Cardiac septum (tissue), 1 donor: ENCODE measurements around the gene AMIGO3. TPM values are rescaled to one million over a fixed set of nuclear protein-coding genes. Genes with fewer than 3 reads are reported as not detected.

ENCODE experiments used
- DNase-seq: peaks from one replicate; pipeline ENCODE4 v3.0.0-alpha.2; 2020; ENCODE audit warnings: low spot score
- intact Hi-C: fragments of 100-400 bp; cut with DNase I; formaldehyde crosslinking; loops from one replicate; pipeline ENCODE4 v1.14.0; 2022
- total RNA-seq: library from RNA; stranded (reverse); fragmentation: NEBNext Ultra II Directional; extraction: Animal tissue kit (Norgen Biotek cat#: 25700); gene quantifications from one replicate; pipeline ENCODE4 v1.2.1, GENCODE V29; 2021
- donor health status: DM: no; HTN: no; CAD: no.

AMIGO3 gene
- total RNA-seq, 1 donor from 2014 or later, result 0.35 TPM

GRCh38 chr3:49674497-49674983, 44.9 kb downstream of the AMIGO3 start:
- no peak for DNase-seq
- intact Hi-C loops, result loop anchor here (5.0 kb wide), 1 partner anchor 197 kb away; no protein-coding TSS in a partner anchor

GRCh38 chr3:49673715-49674496, 45.6 kb downstream of the AMIGO3 start, which contains the start of gene APEH:
TSS of gene APEH (plus strand) at chr3:49674351. CDS start at chr3:49674402, 51 bp downstream.
- intact Hi-C loops, result loop anchor here (5.0 kb wide), 1 partner anchor 197 kb away; no protein-coding TSS in a partner anchor
- DNase-seq, result peak; percentile 97

GRCh38 chr3:49673121-49673714, 46.3 kb downstream of the AMIGO3 start:
- no peak for DNase-seq
- intact Hi-C loops, result loop anchor here (5.0 kb wide), 1 partner anchor 196 kb away; no protein-coding TSS in a partner anchor

- DNase-seq, result peak; percentile 82
- intact Hi-C loops, result loop anchor here (1.0 to 5.0 kb wide), 2 partner anchors 131 to 194 kb away; no protein-coding TSS in a partner anchor
Measured at GRCh38 chr3:49671291-49672288, 47.9 kb downstream of the AMIGO3 start.

- DNase-seq, result no peak
- intact Hi-C loops, result loop anchor here (1.0 to 5.0 kb wide), 2 partner anchors 131 to 194 kb away; no protein-coding TSS in a partner anchor
Measured at GRCh38 chr3:49670940-49671290, 48.6 kb downstream of the AMIGO3 start.

- intact Hi-C loops, result no loop called here
- no peak for DNase-seq
Measured at GRCh38 chr3:49669352-49669751, 50.1 kb downstream of the AMIGO3 start.

- DNase-seq, result no peak
- intact Hi-C loops, result no loop called here
Measured at GRCh38 chr3:49668861-49669260, 50.6 kb downstream of the AMIGO3 start.

- no peak for DNase-seq
- intact Hi-C loops, result no loop called here
Measured at GRCh38 chr3:49668414-49668797, 51.1 kb downstream of the AMIGO3 start.

GRCh38 chr3:49667701-49668413, 51.6 kb downstream of the AMIGO3 start:
- DNase-seq, result no peak
- intact Hi-C loops, result no loop called here

Other genes starting within 250 kb of the AMIGO3 start
- gene DAG1, start 249.4 kb downstream of the AMIGO3 start, total RNA-seq, result 130 TPM
- 1.00 TPM for gene BSN, start 165.2 kb downstream of the AMIGO3 start, total RNA-seq
- gene APEH, start 45.3 kb downstream of the AMIGO3 start, total RNA-seq, result 81.4 TPM
- gene MST1, start 30.2 kb downstream of the AMIGO3 start, total RNA-seq, result 6.4 TPM
- gene RNF123, start 30.1 kb downstream of the AMIGO3 start, total RNA-seq, result 59.4 TPM
- gene GMPPB, start 4.3 kb upstream of the AMIGO3 start, total RNA-seq, result 19.5 TPM
- 19.7 TPM for gene IP6K1, start 66.9 kb upstream of the AMIGO3 start, total RNA-seq
- not detected for gene CDHR4, start 80.2 kb upstream of the AMIGO3 start, total RNA-seq
- 1.9 TPM for gene INKA1, start 83.6 kb upstream of the AMIGO3 start, total RNA-seq
- gene UBA7, start 94.3 kb upstream of the AMIGO3 start, total RNA-seq, result 20.0 TPM
- 2.0 TPM for gene TRAIP, start 136.9 kb upstream of the AMIGO3 start, total RNA-seq
- gene CAMKV, start 150.2 kb upstream of the AMIGO3 start, total RNA-seq, result not detected
- gene MST1R, start 184.2 kb upstream of the AMIGO3 start, total RNA-seq, result 1.2 TPM
- 9.4 TPM for gene MON1A, start 210.1 kb upstream of the AMIGO3 start, total RNA-seq
- 37.9 TPM for gene RBM6, start 220.5 kb upstream of the AMIGO3 start, total RNA-seq